HL-60 (cell line): ENCODE data around the gene LRRC3B.

Source experiments
- DNase-seq, 2 experiments: peaks; one replicate each; pipeline ENCODE4 v3.0.0-alpha.2; 2010 to 2020; ENCODE audit warnings: low read depth in 1 of 2, low spot score in 1 of 2
- H3K27ac ChIP-seq: fragments of 250-450 bp; sonication (Bioruptor Pico); replicated peaks from 2 replicates; pipeline ENCODE4 v1.5.1; 2020; ENCODE audit warnings: mild to moderate bottlenecking, moderate library complexity
- H3K27me3 ChIP-seq: fragments of 250-450 bp; sonication (Bioruptor Pico); 2 replicates; pipeline ENCODE4 v1.5.1; 2021; ENCODE audit warnings: mild to moderate bottlenecking, moderate library complexity; ENCODE audit not compliant: insufficient read depth, poor library complexity, severe bottlenecking
- H3K4me3 ChIP-seq: replicated peaks from 2 replicates; pipeline ENCODE4 v1.5.1; 2011; ENCODE audit warnings: mild to moderate bottlenecking, control low read depth, low read length; ENCODE audit not compliant: insufficient read depth
- GABPA ChIP-seq: IDR thresholded peaks from 2 replicates; pipeline ENCODE4 v1.6.1; 2012; ENCODE audit warnings: low read depth
- POLR2AphosphoS5 ChIP-seq: IDR thresholded peaks from 2 replicates; pipeline ENCODE4 v1.6.1; 2012; ENCODE audit warnings: low read depth
- REST ChIP-seq: IDR thresholded peaks from 2 replicates; pipeline ENCODE4 v1.6.1; 2012; ENCODE audit warnings: low read depth; ENCODE audit not compliant: insufficient replicate concordance
- SPI1 ChIP-seq: IDR thresholded peaks from 2 replicates; pipeline ENCODE4 v1.6.1; 2012; ENCODE audit warnings: low read depth, mild to moderate bottlenecking, borderline replicate concordance
- TF ChIP-seq, protein P1 (sequence below): IDR thresholded peaks from one replicate; pipeline ENCODE4 v1.5.1; 2011; ENCODE audit warnings: low read length, control low read depth, inconsistent platforms; ENCODE audit not compliant: insufficient read depth

LRRC3B gene

DNA sequence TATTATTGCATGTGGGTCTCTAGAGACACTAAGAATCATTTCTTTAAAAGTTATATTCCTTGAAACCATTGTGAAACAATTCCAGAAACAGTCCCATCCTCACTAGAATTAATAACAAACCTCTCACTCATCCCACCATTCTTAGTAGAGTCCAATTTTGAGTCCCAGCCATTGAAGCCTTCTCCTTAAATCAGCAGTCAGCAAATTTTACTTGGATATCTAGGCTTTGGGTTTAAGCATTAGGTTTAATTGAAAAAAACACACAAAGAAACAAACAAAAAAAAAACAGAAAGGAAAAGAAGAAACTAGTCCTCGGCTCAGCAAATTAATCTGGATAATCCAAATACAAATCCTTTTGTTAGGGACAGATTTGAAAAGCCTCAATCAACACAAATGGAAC is 109.3 kb downstream of the LRRC3B start:
- Histone ChIP-seq H3K4me3 (no peak overlapping the region), H3K27me3 (no peaks in the 10 kb centered on the region), H3K27ac (no peak overlapping the region)
- no peak for DNase-seq
- no peak for TF ChIP-seq GABPA
- TF ChIP-seq SPI1 = no peak
- no peak for TF ChIP-seq POLR2AphosphoS5
- no peak for TF ChIP-seq REST
- TF ChIP-seq, protein P1, sequence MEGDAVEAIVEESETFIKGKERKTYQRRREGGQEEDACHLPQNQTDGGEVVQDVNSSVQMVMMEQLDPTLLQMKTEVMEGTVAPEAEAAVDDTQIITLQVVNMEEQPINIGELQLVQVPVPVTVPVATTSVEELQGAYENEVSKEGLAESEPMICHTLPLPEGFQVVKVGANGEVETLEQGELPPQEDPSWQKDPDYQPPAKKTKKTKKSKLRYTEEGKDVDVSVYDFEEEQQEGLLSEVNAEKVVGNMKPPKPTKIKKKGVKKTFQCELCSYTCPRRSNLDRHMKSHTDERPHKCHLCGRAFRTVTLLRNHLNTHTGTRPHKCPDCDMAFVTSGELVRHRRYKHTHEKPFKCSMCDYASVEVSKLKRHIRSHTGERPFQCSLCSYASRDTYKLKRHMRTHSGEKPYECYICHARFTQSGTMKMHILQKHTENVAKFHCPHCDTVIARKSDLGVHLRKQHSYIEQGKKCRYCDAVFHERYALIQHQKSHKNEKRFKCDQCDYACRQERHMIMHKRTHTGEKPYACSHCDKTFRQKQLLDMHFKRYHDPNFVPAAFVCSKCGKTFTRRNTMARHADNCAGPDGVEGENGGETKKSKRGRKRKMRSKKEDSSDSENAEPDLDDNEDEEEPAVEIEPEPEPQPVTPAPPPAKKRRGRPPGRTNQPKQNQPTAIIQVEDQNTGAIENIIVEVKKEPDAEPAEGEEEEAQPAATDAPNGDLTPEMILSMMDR = no peak

DNA sequence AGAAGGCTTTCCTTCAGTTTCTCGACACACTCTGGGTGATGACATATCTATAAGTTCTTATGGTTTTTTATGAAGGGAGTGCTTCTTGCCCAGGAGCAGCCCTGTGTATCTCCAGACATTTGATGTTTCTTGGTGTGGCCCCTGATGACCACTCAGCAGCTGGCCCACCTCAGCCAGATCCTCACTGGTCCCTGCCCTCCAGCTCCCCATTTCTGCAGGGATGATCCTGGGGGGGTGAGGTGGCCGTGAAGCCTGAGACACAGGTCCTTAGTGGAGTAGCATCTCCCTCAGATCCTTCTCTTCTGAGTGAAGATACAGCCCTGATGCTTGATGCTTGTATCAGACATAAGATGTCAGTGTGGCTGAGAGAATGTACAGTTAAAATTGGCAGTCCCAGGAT is 127.7 kb downstream of the LRRC3B start:
- no peak overlapping the region for H3K27ac ChIP-seq
- TF ChIP-seq, protein P1 = no peak
- no peak for TF ChIP-seq REST
- TF ChIP-seq GABPA = no peak
- no peak for TF ChIP-seq POLR2AphosphoS5
- no peak for TF ChIP-seq SPI1
- no peak overlapping the region for H3K4me3 ChIP-seq
- no peak for DNase-seq
- no peaks in the 10 kb centered on the region for H3K27me3 ChIP-seq

DNA sequence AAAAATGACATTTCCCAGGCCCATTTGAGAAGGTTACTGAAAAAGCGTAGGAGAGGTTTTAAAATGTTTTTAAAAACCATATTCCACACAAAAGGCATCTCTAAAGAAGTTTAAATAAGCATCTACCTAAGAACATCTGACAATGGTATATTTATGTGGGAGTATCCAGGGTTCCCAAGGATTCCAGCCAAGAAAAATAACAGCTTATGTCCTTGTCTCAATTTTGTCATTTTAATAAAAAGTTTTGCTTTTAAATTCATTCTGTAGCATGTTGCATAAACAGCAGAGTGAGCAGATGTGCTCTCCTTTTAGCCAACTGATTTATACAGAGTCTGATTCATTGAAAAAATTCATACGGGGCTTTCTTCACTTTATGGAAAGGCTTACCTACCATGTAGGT is 129.9 kb downstream of the LRRC3B start:
- no peaks in the 10 kb centered on the region for H3K27me3 ChIP-seq
- no peak for TF ChIP-seq POLR2AphosphoS5
- no peak for DNase-seq
- H3K27ac ChIP-seq = no peak overlapping the region
- H3K4me3 ChIP-seq = no peak overlapping the region

GRCh38 chr3:26753095-26753494 is 130.5 kb downstream of the LRRC3B start:
- TF ChIP-seq, protein P1 = no peak
- TF ChIP-seq POLR2AphosphoS5 = no peak
- TF ChIP-seq GABPA = no peak
- no peak for TF ChIP-seq SPI1
- TF ChIP-seq REST = no peak
- H3K4me3 ChIP-seq = no peak overlapping the region
- no peak overlapping the region for H3K27ac ChIP-seq
- H3K27me3 ChIP-seq = no peaks in the 10 kb centered on the region
- no peak for DNase-seq
